H7 (cell line): ENCODE measurements around the gene HIRIP3. TPM values are rescaled to one million over a fixed set of nuclear protein-coding genes. Genes with fewer than 3 reads are reported as not detected.

Experiments used
- DNase-seq: peaks from one replicate; pipeline ENCODE4 v3.0.0; 2012
- H3K27me3 ChIP-seq: 2 replicates; pipeline ENCODE4 v1.6.0; 2011; ENCODE audit warnings: mild to moderate bottlenecking, low read length; ENCODE audit not compliant: control insufficient read depth, insufficient read depth
- H3K36me3 ChIP-seq: replicated peaks from 2 replicates; pipeline ENCODE4 v1.5.1; 2011; ENCODE audit warnings: low read length; ENCODE audit not compliant: control insufficient read depth, insufficient read depth
- H3K4me3 ChIP-seq: 2 replicates; pipeline ENCODE4 v1.5.1; 2011; ENCODE audit warnings: low read depth, mild to moderate bottlenecking, control low read depth, low read length, moderate library complexity; ENCODE audit not compliant: insufficient read depth
- total RNA-seq: library from RNA; depleted of rRNA; stranded (reverse); fragments of >200 nt; shearing (Covaris generic); gene quantifications from 2 replicates; pipeline ENCODE4 v1.2.3, GENCODE V29; 2014

Gene HIRIP3
- total RNA-seq, 1 experiment from 2014 or later: 20.5 TPM

DNA sequence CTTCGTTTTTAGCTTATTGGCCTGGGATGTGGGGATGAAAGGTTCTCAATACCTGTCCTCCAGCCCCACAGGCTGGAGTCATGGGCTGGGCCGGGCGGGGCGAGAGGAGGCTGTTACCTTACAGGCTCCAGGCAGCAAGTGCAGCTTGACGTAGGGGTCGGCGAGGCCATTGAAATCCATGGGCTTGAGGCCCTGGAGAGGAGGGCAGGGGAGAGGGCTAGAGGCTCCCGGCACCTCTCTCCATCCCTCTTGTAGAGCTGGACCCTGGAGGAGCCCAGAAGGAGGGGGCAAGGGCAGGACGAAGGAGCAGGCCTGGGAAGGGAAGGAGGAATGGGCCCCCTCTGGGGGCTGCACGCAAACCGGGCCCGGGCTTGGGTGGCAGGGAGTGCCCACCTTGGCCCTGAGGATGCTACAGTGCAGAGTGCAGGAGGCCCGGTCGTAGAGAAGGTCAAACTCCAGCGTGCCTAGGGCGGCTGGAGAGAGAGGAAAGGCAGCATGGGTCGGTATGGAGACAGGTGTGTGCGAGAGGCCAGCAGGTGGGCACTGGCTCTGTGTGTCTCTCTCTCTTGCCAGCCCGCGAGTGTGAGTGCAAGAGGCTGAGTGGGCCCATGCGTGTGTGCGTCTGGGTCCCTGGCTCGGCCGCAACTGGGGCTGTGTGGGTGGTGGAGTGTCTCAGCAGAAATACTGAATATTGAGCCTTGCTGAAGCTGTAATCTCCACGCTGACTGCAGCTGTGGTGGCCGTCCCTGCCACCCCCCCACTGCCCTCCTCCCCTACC is 13.9 kb upstream of the HIRIP3 start:
- DNase-seq: peak; percentile 79
- H3K36me3 ChIP-seq: no peaks in the 10 kb centered on the region
- no peak overlapping the region for H3K4me3 ChIP-seq

DNA sequence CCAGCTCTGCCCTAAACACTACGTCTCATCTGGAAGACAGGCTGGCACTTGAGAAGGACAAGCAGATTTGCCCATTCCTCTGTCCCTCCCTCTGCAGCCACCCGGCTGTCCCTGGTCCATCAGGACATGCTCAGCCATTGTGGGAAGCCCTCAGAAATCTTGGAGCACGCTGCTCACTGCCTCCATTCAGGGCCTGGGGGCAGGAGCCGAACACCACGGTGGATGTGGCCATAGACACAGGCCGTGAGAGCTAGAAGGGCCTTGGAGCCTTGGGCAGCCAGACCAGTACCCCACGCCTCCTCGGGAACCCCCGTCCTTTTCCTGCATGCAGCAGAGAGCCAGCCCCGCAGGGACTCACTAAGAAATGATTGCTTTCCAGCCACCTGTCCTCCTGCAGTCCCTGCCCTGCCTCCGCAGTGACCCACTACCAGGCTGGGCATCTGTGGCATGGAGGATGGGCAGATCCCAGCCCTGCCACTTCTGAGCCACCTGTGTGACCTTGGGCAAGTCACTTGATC is 12.0 kb upstream of the HIRIP3 start:
- H3K27me3 ChIP-seq: peaks cover 31% of the 10 kb centered on the region
- DNase-seq: no peak

More for the DNA sequence above, 13.9 kb upstream of the HIRIP3 start:
- peaks cover 34% of the 10 kb centered on the region for H3K27me3 ChIP-seq

DNA sequence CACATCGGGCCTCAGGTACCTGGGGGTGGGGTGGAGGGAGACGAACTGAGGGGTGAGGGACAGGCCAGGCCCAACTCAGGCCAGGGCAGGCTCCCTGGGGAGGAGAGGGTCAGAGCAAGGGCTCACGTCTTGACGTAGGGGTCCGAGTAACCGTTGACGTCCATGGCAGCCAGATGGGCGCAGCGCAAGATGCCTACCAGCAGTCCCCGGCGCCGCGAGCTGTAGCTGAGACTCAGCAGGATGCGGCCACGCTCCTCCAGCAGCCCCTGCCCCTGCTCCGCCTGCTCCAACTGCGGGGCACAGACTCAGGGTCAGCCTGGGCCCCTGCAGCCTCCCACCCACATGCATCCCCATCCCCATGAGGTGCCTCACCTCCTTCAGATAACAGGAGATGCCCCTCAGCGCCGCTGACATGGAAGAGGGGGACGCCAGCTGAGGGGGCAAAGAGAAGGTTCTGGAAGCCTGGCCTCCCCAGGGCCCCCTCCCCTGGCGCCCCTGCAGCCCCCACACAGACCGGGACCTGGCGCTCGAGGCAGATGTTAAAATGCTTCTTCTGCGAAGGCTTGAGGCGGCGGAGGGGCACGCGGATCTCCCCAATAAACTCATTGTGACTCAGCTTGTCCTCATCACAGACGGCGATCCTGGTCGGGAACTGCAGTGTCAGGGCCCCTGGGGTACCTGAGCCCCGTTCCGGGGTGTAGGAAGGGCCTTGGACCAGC is 11.4 kb upstream of the HIRIP3 start:
- H3K36me3 ChIP-seq: peaks cover 2% of the 10 kb centered on the region
- DNase-seq: no peak

More for the DNA sequence above, 12.0 kb upstream of the HIRIP3 start:
- Histone ChIP-seq H3K36me3 (peaks cover 2% of the 10 kb centered on the region), H3K4me3 (no peak overlapping the region)

DNA sequence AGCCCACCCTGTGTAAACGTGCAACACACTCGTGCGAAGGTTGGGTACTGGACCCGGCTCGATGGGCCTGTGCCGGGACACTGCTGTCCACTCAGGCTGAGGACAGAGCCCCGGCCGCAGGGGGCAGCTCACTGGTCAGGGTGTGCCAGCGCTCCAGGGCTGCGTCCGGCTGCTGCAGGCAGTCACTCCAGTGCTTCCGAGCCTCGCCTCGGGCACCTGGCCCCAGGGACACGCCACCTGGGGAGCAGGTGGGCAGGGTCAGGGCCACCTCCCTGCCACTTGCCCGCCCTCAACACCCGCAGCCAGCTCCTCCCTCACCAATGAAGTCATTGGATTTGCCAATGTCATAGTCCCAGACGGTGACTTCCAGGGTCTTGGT is 10.7 kb upstream of the HIRIP3 start:
- Histone ChIP-seq H3K36me3 (peaks cover 2% of the 10 kb centered on the region), H3K27me3 (peaks cover 18% of the 10 kb centered on the region), H3K4me3 (no peak overlapping the region)
- DNase-seq: peak; percentile 62

More for the DNA sequence above, 11.4 kb upstream of the HIRIP3 start:
- peaks cover 24% of the 10 kb centered on the region for H3K27me3 ChIP-seq
- no peak overlapping the region for H3K4me3 ChIP-seq

DNA sequence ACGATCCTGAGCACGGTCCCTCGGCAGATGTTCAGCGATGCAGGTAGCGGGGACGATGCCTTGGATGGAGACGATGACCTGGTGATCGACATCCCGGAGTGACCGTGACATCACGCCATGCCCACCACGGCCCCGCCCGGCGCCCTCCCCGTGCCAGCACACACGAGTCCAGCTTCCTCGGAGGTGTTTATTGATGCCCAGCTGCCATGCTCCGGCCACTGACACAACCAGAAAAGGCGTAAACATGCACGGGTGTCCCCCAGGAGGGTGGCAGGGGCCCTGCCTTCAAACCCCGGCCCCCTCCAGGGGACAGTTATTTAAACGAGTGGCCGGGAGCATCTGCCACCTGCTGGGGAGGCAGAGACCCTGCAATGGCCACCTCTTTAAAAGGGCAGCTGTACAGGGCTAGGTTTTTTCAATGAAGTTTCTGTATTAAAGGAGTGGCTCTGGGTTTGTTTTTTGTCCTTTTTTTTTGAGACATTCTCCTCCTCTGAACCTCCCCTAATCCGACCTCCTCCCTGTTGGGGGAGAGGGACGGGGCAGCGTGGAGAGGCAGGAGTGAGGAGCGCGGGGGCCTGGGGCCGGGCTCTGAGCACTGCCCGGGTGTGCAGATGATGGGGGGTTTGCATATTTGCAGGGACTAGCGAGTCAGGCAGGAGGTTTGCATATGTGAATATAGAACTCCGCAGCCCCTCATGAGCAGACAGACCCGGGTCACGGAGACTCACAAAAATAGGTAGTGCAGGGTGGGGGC is 10.1 kb upstream of the HIRIP3 start:
- peak; percentile 94 for DNase-seq
- Histone ChIP-seq H3K4me3 (no peak overlapping the region), H3K27me3 (peaks cover 13% of the 10 kb centered on the region), H3K36me3 (peaks cover 2% of the 10 kb centered on the region)

DNA sequence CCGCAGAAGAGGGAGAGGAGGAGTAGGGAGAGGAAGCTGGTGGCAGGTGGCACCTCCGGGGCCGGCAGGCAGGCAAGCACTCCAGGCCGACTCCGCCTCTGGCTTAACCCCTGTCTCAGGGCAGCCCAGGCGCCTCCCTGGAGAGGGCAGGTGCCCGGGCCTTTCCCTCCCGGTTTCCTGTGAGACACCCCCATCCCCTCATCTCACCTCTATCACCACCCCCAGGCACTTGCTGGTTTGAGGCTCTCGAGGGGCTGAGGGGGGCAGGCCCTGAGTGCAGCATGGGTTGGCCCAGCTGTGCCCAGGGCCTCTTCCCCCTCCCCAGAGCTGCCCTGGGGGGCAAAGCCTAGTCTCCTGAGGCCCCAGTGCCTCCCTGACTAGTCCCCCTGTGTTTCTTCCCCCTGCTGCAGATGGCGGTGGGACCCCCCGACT is 9.4 kb upstream of the HIRIP3 start:
- Histone ChIP-seq H3K4me3 (no peak overlapping the region), H3K36me3 (peaks cover 2% of the 10 kb centered on the region)
- DNase-seq: peak; percentile 80

DNA sequence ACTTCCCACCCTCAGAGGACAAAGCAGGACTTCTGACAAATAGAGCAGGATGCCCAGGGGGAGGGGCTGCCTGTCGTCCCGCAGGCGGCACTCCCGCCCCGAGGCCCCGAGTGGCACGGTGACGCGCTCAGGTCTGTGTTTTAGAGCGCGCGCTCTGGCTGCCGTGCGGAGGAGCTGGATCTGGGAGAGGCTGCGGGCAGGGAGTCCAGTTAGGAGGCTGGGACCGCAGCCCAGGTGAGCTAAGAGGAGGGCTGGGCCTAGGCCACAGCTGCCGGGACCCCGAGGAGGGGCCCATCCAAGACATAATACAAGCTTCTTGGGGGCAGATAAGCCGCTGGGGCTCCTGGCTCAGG is 9.0 kb upstream of the HIRIP3 start:
- peaks cover 2% of the 10 kb centered on the region for H3K36me3 ChIP-seq
- H3K27me3 ChIP-seq: peaks cover 2% of the 10 kb centered on the region
- peak; percentile 71 for DNase-seq
- no peak overlapping the region for H3K4me3 ChIP-seq

More for the DNA sequence above, 9.4 kb upstream of the HIRIP3 start:
- peaks cover 6% of the 10 kb centered on the region for H3K27me3 ChIP-seq

DNA sequence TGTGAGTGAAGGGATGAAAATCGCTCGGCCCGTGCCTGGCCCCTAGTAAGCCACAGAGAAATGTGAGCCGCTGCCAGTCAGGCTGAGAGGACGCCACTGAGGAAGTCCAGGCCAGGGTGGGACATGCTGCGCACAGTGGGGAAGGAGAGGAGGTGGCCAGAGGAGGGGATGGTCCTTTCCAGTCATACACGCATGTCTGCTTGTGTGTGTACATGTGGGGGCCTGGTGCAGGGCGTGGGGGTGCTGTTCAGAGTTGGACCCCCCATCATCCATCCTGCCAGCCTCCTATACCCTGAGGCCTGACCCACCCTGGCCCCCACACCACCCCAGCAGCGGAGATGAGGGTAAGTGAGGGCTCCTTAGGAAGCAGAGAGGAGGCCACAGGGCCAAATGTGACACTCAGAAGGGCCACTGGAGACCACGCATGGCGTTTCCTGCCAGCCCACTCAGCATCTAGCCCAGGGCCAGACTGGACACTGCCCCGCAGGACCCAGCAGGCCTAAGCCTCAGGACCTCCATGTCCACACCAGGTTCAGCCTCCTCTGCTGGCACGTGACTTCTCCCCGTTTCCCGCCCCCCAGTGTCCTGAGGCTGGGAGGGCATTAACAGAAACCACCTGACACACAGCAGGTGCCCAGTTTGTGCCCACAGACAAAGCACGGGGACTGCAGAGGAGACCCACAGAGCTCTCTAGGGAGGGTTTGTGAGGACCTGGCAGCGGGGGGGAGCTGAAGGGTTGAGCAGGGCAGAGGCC is 8.4 kb upstream of the HIRIP3 start:
- no peaks in the 10 kb centered on the region; the same call in 1 of the 2 replicates for H3K27me3 ChIP-seq

DNA sequence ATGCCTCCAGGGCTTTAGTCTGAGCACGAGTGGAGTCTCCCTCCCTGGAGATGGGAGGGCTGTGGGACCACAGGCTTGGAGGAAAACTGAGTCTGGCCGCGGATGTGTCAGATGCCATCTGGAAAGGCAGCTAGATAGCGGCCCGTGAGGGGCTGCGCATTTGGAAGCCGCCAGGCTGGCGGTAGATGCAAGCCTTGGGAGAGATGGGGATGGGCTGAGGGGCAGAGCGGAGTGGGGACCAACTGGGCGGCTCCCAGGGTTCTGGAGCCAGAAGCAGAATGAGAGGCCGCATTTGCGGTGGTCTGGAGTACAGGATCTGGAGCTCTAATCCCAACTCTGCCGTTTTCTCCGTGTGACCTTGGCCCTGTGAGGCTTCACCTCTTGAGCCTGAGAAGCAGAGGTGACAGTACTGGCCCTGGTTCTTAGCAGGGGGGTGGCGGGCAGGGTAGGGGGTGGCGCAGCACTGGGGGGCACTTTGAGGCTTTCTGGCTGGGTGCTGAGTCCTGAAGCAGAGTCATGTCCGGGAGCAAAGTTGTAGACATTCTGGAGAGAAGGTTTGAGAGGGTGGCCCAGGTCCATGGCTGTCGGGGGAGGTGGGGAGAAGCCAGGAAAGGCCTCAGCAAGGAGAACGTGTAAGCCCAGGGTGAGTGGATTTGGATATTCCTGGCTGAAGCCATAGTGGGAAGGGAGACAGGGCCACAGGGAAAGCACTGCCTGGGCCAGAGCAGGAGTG is 7.4 kb upstream of the HIRIP3 start:
- H3K36me3 ChIP-seq: peaks cover 2% of the 10 kb centered on the region
- DNase-seq: no peak

More for the DNA sequence above, 8.4 kb upstream of the HIRIP3 start:
- DNase-seq: no peak
- Histone ChIP-seq H3K36me3 (peaks cover 2% of the 10 kb centered on the region), H3K4me3 (no peak overlapping the region)

DNA sequence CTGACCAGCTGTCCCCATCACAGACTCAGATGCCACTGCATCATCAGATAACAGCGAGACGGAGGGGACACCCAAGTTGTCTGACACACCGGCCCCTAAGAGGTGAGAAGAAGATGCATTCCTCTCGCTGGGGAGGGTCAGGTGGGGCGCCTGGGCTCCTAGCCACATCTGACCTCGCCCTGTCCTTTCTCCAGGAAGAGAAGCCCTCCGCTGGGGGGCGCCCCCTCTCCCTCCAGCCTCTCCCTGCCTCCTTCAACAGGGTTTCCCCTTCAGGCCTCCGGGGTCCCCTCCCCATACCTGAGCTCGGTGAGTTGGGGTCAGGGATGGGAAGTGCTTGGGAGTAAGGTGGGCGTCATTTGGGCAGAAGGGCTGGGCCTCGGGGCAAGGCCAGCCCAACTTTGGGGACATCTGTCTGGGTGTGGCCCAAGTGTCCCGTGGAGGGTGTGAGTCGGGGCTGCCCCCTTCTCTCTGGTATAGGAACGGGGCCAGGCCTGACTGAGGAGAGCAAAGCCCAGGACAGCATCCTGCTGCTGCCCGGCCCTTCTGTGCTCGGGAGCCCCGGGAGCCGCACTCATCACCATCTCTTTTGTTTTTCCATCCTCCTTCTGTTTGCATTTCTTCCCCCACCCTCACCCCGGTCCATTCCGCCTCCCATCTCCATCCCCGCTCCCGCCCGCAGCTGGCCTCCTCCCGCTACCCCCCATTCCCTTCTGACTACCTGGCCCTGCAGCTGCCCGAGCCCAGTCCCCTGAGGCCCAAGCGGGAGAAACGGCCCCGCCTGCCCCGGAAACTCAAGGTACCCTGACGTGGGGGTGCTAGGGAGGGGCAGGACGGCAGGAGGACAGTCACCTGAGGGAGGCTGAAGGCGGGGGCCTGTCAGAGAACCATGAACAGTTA is 5.6 kb upstream of the HIRIP3 start:
- H3K27me3 ChIP-seq: no peaks in the 10 kb centered on the region
- DNase-seq: peak; percentile 91
- no peak overlapping the region for H3K4me3 ChIP-seq
- peaks cover 2% of the 10 kb centered on the region for H3K36me3 ChIP-seq

More for the DNA sequence above, 7.4 kb upstream of the HIRIP3 start:
- Histone ChIP-seq H3K4me3 (no peak overlapping the region), H3K27me3 (no peaks in the 10 kb centered on the region)

DNA sequence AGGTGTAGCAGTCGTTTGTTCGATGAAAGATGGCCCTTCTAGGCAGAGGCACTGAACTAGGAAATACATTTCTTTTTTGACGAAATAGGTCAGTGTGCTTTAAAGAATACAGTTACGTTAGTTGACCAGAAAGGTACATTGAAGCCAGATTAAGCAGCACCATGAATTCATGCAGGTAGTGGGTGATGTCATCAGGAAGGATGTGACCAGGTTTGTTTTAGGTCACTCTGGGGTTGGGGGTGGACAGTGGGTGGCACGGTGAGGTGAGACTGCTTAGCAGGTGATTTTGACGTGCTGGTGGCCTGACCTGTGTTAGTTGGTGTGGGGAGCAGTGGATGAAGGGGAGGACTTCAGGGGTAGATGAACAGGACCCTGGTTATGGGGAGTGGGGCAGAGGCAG is 4.2 kb upstream of the HIRIP3 start:
- no peak for DNase-seq
- Histone ChIP-seq H3K4me3 (no peak overlapping the region), H3K36me3 (peaks cover 2% of the 10 kb centered on the region), H3K27me3 (no peaks in the 10 kb centered on the region)

DNA sequence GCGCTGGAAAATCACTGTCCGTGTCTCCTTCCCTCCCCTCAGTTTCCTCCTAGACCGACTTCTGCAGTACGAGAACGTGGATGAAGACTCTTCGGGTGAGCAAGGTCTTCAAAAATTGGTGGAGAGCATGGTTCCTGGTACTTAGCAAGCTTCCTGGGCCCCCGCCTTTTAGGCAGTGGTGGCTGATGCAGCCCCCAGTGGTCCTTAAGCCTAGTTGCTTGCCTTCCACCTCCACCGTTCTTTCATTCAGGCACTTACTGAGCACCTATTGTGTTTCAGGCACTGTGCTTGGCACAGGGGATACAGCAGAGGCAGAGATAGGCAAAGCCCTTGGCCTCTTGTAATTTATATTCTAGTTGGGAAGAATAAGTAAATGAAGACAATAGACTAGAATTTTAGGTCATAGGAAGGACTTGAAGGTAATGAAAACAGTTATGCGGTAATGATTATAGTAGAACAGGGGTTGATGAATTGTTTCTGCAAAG is 1.4 kb upstream of the HIRIP3 start:
- peaks cover 3% of the 10 kb centered on the region for H3K36me3 ChIP-seq
- H3K27me3 ChIP-seq: no peaks in the 10 kb centered on the region
- peak overlapping the region; percentile 81 for H3K4me3 ChIP-seq
- DNase-seq: no peak
